Neural progenitor cell (in vitro differentiated cells): Measurements from ENCODE around the gene NUP93.

Experiments
- EZH2 ChIP-seq: fragments of 200-600 bp; sonication (generic); IDR thresholded peaks from 2 replicates; pipeline ENCODE4 v1.6.1; 2017; ENCODE audit warnings: antibody characterized with exemption, mild to moderate bottlenecking, moderate library complexity
- EZH2phosphoT487 ChIP-seq: fragments of 200-600 bp; sonication (generic); IDR thresholded peaks from 2 replicates; pipeline ENCODE4 v1.6.1; 2017; ENCODE audit warnings: antibody characterized with exemption
- TF ChIP-seq, protein P1 (sequence below): fragments of 200-600 bp; sonication (generic); IDR thresholded peaks from 2 replicates; pipeline ENCODE4 v1.5.1; 2017; ENCODE audit warnings: antibody characterized with exemption, mild to moderate bottlenecking

DNA sequence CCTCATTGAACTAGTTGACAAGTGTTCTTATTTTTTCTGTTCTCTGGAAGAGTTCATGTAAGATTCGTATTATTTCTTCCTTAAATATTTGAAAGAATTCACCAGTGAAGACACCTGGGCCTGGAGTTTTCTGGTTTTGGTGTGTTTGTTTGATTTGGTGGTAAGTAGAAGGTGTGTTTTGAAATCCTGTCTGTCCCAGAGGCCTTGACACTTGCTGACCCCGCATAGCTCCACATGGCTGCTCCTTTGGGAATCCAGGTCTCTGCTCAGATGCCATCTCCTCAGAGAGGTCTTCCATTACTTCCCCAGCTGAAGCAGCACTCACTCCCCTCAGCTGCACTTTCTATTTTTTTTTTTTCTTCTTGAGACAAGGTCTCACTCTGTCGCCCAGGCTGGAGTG is 5.7 kb upstream of the NUP93 start:
- TF ChIP-seq, protein P1, sequence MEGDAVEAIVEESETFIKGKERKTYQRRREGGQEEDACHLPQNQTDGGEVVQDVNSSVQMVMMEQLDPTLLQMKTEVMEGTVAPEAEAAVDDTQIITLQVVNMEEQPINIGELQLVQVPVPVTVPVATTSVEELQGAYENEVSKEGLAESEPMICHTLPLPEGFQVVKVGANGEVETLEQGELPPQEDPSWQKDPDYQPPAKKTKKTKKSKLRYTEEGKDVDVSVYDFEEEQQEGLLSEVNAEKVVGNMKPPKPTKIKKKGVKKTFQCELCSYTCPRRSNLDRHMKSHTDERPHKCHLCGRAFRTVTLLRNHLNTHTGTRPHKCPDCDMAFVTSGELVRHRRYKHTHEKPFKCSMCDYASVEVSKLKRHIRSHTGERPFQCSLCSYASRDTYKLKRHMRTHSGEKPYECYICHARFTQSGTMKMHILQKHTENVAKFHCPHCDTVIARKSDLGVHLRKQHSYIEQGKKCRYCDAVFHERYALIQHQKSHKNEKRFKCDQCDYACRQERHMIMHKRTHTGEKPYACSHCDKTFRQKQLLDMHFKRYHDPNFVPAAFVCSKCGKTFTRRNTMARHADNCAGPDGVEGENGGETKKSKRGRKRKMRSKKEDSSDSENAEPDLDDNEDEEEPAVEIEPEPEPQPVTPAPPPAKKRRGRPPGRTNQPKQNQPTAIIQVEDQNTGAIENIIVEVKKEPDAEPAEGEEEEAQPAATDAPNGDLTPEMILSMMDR = no peak
- TF ChIP-seq EZH2 (no peak), EZH2phosphoT487 (no peak)
